Caco-2 (cell line): ENCODE measurements around the gene ICA1. TPM values are rescaled to one million over a fixed set of nuclear protein-coding genes. Genes with fewer than 3 reads are reported as not detected.

Source experiments
- BruUV-seq: library from RNA; stranded (reverse); fragments of 400-500 nt; replicated peaks from 2 replicates; lab custom pipeline; 2021; lab: Mats Ljungman, UMichigan
- CTCF ChIA-PET: fragments of 300-600 bp; sonication (Branson Sonifier 250); formaldehyde crosslinking; loops from one replicate; lab custom pipeline; 2022; ENCODE audit warnings: antibody characterized with exemption; lab: Charles Lee
- POLR2A ChIA-PET: fragments of 300-600 bp; sonication (Branson Sonifier 250); formaldehyde crosslinking; loops from one replicate; lab custom pipeline; 2022; ENCODE audit warnings: antibody characterized with exemption; lab: Charles Lee
- DNase-seq, 2 experiments: peaks; one replicate each; pipeline versions ENCODE4 v3.0.0 to v3.0.0-alpha.2; 2020 to 2022
- H3K27me3 ChIP-seq: replicated peaks from 2 replicates; pipeline ENCODE4 v1.6.0; 2011; ENCODE audit warnings: low read length; ENCODE audit not compliant: control insufficient read depth, insufficient read depth
- H3K36me3 ChIP-seq: 2 replicates; pipeline ENCODE4 v1.5.1; 2011; ENCODE audit warnings: low read length; ENCODE audit not compliant: control insufficient read depth, insufficient read depth
- H3K4me1 ChIP-seq: fragments of 250-450 bp; sonication (Bioruptor Pico); 2 replicates; pipeline ENCODE4 v1.5.1; 2020; ENCODE audit warnings: mild to moderate bottlenecking
- H3K4me3 ChIP-seq: 2 replicates; pipeline ENCODE4 v1.5.1; 2011; ENCODE audit warnings: low read depth, mild to moderate bottlenecking, control low read depth, low read length
- H3K9me3 ChIP-seq: fragments of 250-450 bp; sonication (Bioruptor Pico); 2 replicates; pipeline ENCODE4 v1.5.1; 2020; ENCODE audit warnings: mild to moderate bottlenecking, moderate library complexity
- H3K27ac Mint-ChIP-seq: one replicate; pipeline ENCODE4 v1.8.0; 2022; ENCODE audit warnings: mixed read lengths; ENCODE audit not compliant: unreplicated experiment
- H3K27me3 Mint-ChIP-seq: one replicate; pipeline ENCODE4 v1.8.0; 2022; ENCODE audit warnings: mixed read lengths; ENCODE audit not compliant: insufficient read depth, unreplicated experiment
- H3K36me3 Mint-ChIP-seq: one replicate; pipeline ENCODE4 v1.8.0; 2022; ENCODE audit warnings: mild to moderate bottlenecking, mixed read lengths; ENCODE audit not compliant: insufficient read depth, unreplicated experiment
- H3K4me1 Mint-ChIP-seq: one replicate; pipeline ENCODE4 v1.8.0; 2022; ENCODE audit warnings: low read depth, mixed read lengths; ENCODE audit not compliant: unreplicated experiment
- H3K4me3 Mint-ChIP-seq: one replicate; pipeline ENCODE4 v1.8.0; 2022; ENCODE audit warnings: mild to moderate bottlenecking, moderate library complexity, mixed read lengths; ENCODE audit not compliant: unreplicated experiment
- H3K9me3 Mint-ChIP-seq: one replicate; pipeline ENCODE4 v1.8.0; 2022; ENCODE audit warnings: mixed read lengths; ENCODE audit not compliant: unreplicated experiment
- intact Hi-C: fragments of 100-400 bp; cut with micrococcal nuclease; formaldehyde crosslinking; loops from one replicate; pipeline ENCODE4 v1.10.0; 2022; ENCODE audit not compliant: unreplicated experiment
- total RNA-seq: library from RNA; stranded (reverse); gene quantifications from 2 replicates; pipeline ENCODE4 v1.2.3, GENCODE V29; 2022
- TF ChIP-seq, protein P1 (sequence below), 2 experiments: fragments of 200-600 bp in 1 of 2; IDR thresholded peaks; 1 replicate in 1 of 2; 2 replicates in 1 of 2; pipeline versions ENCODE4 v1.5.1 to v1.8.0; 2011 to 2022; ENCODE audit warnings: antibody characterized with exemption in 1 of 2, control low read depth in 1 of 2, inconsistent platforms in 1 of 2, low read depth in 1 of 2, low read length in 1 of 2, mild to moderate bottlenecking in 1 of 2, moderate library complexity in 1 of 2; ENCODE audit not compliant: insufficient read depth in 1 of 2, severe bottlenecking in 1 of 2, unreplicated experiment in 1 of 2

The ICA1 gene
- total RNA-seq, 1 experiment from 2014 or later: 34.2 TPM

DNA sequence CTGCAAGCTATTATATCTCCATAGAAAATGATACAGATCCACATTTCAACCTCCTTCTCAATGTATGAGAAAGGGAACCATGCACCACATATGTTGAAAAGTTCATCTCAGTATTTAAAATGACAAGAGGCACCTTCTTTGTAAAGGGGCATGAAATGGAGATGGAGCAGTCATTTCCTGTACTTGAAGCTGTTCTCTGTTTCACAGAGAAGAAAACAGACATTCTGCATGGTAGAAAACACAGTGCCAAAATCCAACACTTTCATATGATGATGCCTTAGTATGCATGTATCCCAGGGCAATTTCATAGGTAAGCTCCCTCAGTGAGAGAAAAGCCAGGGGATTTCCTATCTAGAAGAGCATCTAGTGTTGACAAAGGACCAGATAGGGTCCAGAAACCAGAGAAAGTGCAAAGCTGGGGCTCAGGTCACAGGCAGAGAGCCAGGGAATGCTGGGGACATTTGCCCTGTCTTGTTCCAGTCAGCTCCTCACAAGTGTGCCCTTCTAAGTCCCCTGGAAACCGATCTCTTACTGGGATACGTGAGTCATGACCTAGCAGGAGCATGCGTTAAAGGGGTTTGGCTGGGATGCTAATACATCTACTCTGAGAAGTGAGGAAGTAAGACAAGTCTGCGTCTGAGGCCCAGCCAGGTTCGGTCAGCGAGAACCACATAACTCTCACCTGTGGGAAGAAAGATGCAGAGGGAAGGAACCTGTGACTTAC is 118.7 kb downstream of the ICA1 start:
- no TSS peak for BruUV-seq
- Histone ChIP-seq H3K4me1 (peaks cover 7% of the 10 kb centered on the region), H3K27me3 (no peaks in the 10 kb centered on the region), H3K9me3 (no peaks in the 10 kb centered on the region), H3K4me3 (no peak overlapping the region), H3K36me3 (no peaks in the 10 kb centered on the region)
- POLR2A ChIA-PET: no interaction called here
- H3K9me3 Mint-ChIP-seq: no peaks in the 10 kb centered on the region
- H3K27ac Mint-ChIP-seq: no peak overlapping the region
- no peaks in the 10 kb centered on the region for H3K36me3 Mint-ChIP-seq
- no peaks in the 10 kb centered on the region for H3K4me1 Mint-ChIP-seq
- TF ChIP-seq, protein P1, sequence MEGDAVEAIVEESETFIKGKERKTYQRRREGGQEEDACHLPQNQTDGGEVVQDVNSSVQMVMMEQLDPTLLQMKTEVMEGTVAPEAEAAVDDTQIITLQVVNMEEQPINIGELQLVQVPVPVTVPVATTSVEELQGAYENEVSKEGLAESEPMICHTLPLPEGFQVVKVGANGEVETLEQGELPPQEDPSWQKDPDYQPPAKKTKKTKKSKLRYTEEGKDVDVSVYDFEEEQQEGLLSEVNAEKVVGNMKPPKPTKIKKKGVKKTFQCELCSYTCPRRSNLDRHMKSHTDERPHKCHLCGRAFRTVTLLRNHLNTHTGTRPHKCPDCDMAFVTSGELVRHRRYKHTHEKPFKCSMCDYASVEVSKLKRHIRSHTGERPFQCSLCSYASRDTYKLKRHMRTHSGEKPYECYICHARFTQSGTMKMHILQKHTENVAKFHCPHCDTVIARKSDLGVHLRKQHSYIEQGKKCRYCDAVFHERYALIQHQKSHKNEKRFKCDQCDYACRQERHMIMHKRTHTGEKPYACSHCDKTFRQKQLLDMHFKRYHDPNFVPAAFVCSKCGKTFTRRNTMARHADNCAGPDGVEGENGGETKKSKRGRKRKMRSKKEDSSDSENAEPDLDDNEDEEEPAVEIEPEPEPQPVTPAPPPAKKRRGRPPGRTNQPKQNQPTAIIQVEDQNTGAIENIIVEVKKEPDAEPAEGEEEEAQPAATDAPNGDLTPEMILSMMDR (IDR thresholded peaks at IDR 0.05; ENCODE audit: insufficient read depth in 1 of 2, low read depth in 1 of 2, low read length in 1 of 2, severe bottlenecking in 1 of 2, unreplicated experiment in 1 of 2): no peak
- CTCF ChIA-PET: no interaction called here
- intact Hi-C loops: no loop called here
- DNase-seq: no peak
- no peak overlapping the region for H3K4me3 Mint-ChIP-seq
- no peaks in the 10 kb centered on the region for H3K27me3 Mint-ChIP-seq

DNA sequence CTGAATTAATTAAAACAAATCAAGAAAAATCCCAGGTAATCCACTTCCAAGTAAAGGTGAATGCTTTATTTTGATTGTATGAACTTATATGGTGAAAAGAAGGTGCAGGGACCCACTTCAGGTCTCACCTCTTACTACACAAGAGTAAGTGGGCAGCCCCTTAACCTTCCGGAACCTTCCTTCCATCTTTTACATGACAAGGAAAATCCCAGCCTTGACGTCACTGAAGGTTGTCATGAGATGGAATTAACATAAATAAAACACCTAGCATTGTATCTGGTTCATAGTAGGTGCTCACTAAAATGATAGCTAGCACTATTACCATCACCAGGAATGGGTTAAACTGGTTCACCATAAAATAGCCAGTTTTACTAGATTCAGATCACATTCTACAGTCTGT is 119.5 kb downstream of the ICA1 start:
- Mint-ChIP-seq H3K27ac (no peak overlapping the region), H3K27me3 (no peaks in the 10 kb centered on the region), H3K4me3 (no peak overlapping the region), H3K36me3 (no peaks in the 10 kb centered on the region), H3K4me1 (no peaks in the 10 kb centered on the region), H3K9me3 (no peaks in the 10 kb centered on the region)
- peaks cover 7% of the 10 kb centered on the region for H3K4me1 ChIP-seq
- POLR2A ChIA-PET: no interaction called here
- H3K9me3 ChIP-seq: no peaks in the 10 kb centered on the region
- H3K4me3 ChIP-seq: no peak overlapping the region
- H3K36me3 ChIP-seq: no peaks in the 10 kb centered on the region
- intact Hi-C loops: no loop called here
- TF ChIP-seq, protein P1 (IDR thresholded peaks at IDR 0.05; ENCODE audit: insufficient read depth in 1 of 2, low read depth in 1 of 2, low read length in 1 of 2, severe bottlenecking in 1 of 2, unreplicated experiment in 1 of 2): no peak
- BruUV-seq: no TSS peak
- no peaks in the 10 kb centered on the region for H3K27me3 ChIP-seq
- DNase-seq: no peak
- CTCF ChIA-PET: no interaction called here

DNA sequence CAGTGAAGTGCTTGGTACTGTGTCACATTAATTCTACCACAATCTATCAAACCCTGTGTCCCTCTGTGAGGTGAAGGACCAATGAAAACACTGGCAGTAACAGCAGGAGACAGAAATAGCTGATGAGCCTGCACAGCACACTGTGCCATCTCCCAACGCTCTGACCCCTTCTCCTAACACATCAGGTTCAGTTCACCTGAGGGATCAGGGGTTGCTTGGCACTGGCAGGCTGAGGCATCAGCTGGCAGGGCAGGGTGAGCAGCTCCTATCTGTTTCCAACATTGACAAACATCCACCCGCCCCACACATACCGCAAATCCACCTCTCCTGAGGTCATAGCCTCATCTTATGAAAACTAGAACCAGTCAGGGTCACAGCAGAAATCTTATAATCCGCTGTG is 120.9 kb downstream of the ICA1 start:
- CTCF ChIA-PET: no interaction called here
- intact Hi-C loops: no loop called here
- TF ChIP-seq, protein P1 (IDR thresholded peaks at IDR 0.05; ENCODE audit: insufficient read depth in 1 of 2, low read depth in 1 of 2, low read length in 1 of 2, severe bottlenecking in 1 of 2, unreplicated experiment in 1 of 2): no peak
- Histone ChIP-seq H3K27me3 (no peaks in the 10 kb centered on the region), H3K36me3 (no peaks in the 10 kb centered on the region), H3K9me3 (no peaks in the 10 kb centered on the region), H3K4me1 (peaks cover 7% of the 10 kb centered on the region), H3K4me3 (no peak overlapping the region)
- no peaks in the 10 kb centered on the region for H3K27me3 Mint-ChIP-seq
- no TSS peak for BruUV-seq
- H3K9me3 Mint-ChIP-seq: no peaks in the 10 kb centered on the region
- H3K27ac Mint-ChIP-seq: no peak overlapping the region
- no peak overlapping the region for H3K4me3 Mint-ChIP-seq
- POLR2A ChIA-PET: no interaction called here
- H3K4me1 Mint-ChIP-seq: no peaks in the 10 kb centered on the region
- no peaks in the 10 kb centered on the region for H3K36me3 Mint-ChIP-seq
- DNase-seq: no peak
